Measurements from ENCODE around the gene CCDC158. TPM values are rescaled to one million over a fixed set of nuclear protein-coding genes. Genes with fewer than 3 reads are reported as not detected.
"Not testable (repeated sequence)": the region's sequence is repeated elsewhere in the genome, so short reads cannot be mapped to it uniquely, and the experiment has no call there.

The CCDC158 gene
- total and polyA plus RNA-seq, 7 experiments from 2014 or later: not detected

DNA sequence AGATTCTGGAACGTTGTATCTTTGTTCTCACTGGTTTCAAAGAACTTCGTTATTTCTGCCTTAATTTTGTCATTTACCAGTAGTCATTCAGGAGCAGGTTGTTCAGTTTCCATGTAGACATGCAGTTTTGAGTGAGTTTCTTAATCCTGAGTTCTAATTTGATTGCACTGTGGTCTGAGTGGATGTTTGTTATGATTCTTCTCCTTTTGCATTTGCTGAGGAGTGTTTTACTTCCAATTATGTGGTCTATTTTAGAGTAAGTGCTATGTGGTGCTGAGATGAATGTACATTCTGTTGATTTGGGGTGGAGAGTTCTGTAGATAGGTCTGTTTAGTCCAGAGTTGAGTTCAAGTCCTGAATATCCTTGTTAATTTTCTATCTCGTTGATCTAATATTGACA is 133.1 kb downstream of the CCDC158 start:
- H3K36me3 ChIP-seq (ENCODE audit: control insufficient read depth in 2 of 3, insufficient read depth in 3 of 3, low read length in 3 of 3); H3K4me3 Mint-ChIP-seq; intact Hi-C loops (cut with micrococcal nuclease); H3K4me3 ChIP-seq (ENCODE audit: low read length); POLR2A ChIA-PET; H3K27me3 ChIP-seq (ENCODE audit: control insufficient read depth in 2 of 2, insufficient read depth in 2 of 2, low read length in 2 of 2); ATAC-seq; H3K9me3 Mint-ChIP-seq; DNase-seq; H3K4me1 Mint-ChIP-seq; H3K27ac Mint-ChIP-seq; H3K9me3 ChIP-seq (ENCODE audit: control insufficient read depth in 2 of 3, low read length in 3 of 3); H3K4me1 ChIP-seq (ENCODE audit: control insufficient read depth in 2 of 2, insufficient read depth in 2 of 2, low read length in 2 of 2); H3K36me3 Mint-ChIP-seq; H3K27ac ChIP-seq (ENCODE audit: low read depth, low read length); CTCF ChIA-PET: not testable (repeated sequence)
- peaks cover 5 to 55% (median 9%) of the 10 kb centered on the region in 5 donors for H3K27me3 Mint-ChIP-seq

GRCh38 chr4:76283900-76284299 is 137.0 kb downstream of the CCDC158 start:
- CTCF ChIA-PET: interaction anchor here (0.6 kb wide), 1 partner anchor 81 kb away, joined by 3 read pairs; no protein-coding TSS in a partner anchor
- Histone ChIP-seq H3K27me3 (ENCODE audit: control insufficient read depth in 2 of 2, insufficient read depth in 2 of 2, low read length in 2 of 2) (no peaks in the 10 kb centered on the region), H3K27ac (ENCODE audit: low read depth, low read length) (no peak overlapping the region), H3K9me3 (ENCODE audit: control insufficient read depth in 2 of 3, low read length in 3 of 3) (no peaks in the 10 kb centered on the region), H3K36me3 (ENCODE audit: control insufficient read depth in 2 of 3, insufficient read depth in 3 of 3, low read length in 3 of 3) (no peaks in the 10 kb centered on the region), H3K4me1 (ENCODE audit: control insufficient read depth in 2 of 2, insufficient read depth in 2 of 2, low read length in 2 of 2) (no peaks in the 10 kb centered on the region), H3K4me3 (ENCODE audit: low read length) (no peak overlapping the region)
- DNase-seq: no peak
- ATAC-seq: no peak
- H3K4me1 Mint-ChIP-seq: peaks cover 0 to 2% (median 0%) of the 10 kb centered on the region in 7 donors
- no peak overlapping the region for H3K4me3 Mint-ChIP-seq
- no peak overlapping the region for H3K27ac Mint-ChIP-seq
- POLR2A ChIA-PET: no interaction called here
- H3K9me3 Mint-ChIP-seq: peaks cover 0 to 6% (median 0%) of the 10 kb centered on the region in 11 donors
- H3K27me3 Mint-ChIP-seq: peaks cover 0 to 41% (median 0%) of the 10 kb centered on the region in 5 donors
- intact Hi-C loops (cut with micrococcal nuclease): no loop called here
- H3K36me3 Mint-ChIP-seq: no peaks in the 10 kb centered on the region

- peaks cover 0 to 5% (median 0%) of the 10 kb centered on the region in 11 donors for H3K9me3 Mint-ChIP-seq
- ChIA-PET CTCF (no interaction called here), POLR2A (no interaction called here)
- H3K4me3 ChIP-seq (ENCODE audit: low read length): no peak overlapping the region
- intact Hi-C loops (cut with micrococcal nuclease): no loop called here
- H3K9me3 ChIP-seq (ENCODE audit: control insufficient read depth in 2 of 3, low read length in 3 of 3): no peaks in the 10 kb centered on the region
- H3K36me3 ChIP-seq (ENCODE audit: control insufficient read depth in 2 of 3, insufficient read depth in 3 of 3, low read length in 3 of 3): no peaks in the 10 kb centered on the region
- no peaks in the 10 kb centered on the region for H3K36me3 Mint-ChIP-seq
- H3K4me1 ChIP-seq (ENCODE audit: control insufficient read depth in 2 of 2, insufficient read depth in 2 of 2, low read length in 2 of 2): no peaks in the 10 kb centered on the region
- no peak for DNase-seq
- H3K27me3 ChIP-seq (ENCODE audit: control insufficient read depth in 2 of 2, insufficient read depth in 2 of 2, low read length in 2 of 2): no peaks in the 10 kb centered on the region
- no peak overlapping the region for H3K4me3 Mint-ChIP-seq
- H3K27ac ChIP-seq (ENCODE audit: low read depth, low read length): no peak overlapping the region
- peaks cover 0 to 2% (median 0%) of the 10 kb centered on the region in 7 donors for H3K4me1 Mint-ChIP-seq
- no peak overlapping the region for H3K27ac Mint-ChIP-seq
- peaks cover 0 to 39% (median 0%) of the 10 kb centered on the region in 5 donors for H3K27me3 Mint-ChIP-seq
- no peak for ATAC-seq
These were observed 137.8 kb downstream of the CCDC158 start for GRCh38 chr4:76282941-76283689.

GRCh38 chr4:76281594-76281993 is 139.3 kb downstream of the CCDC158 start:
- DNase-seq; H3K36me3 ChIP-seq (ENCODE audit: control insufficient read depth in 2 of 3, insufficient read depth in 3 of 3, low read length in 3 of 3); H3K4me1 Mint-ChIP-seq; H3K9me3 ChIP-seq (ENCODE audit: control insufficient read depth in 2 of 3, low read length in 3 of 3); H3K27ac Mint-ChIP-seq; ATAC-seq; H3K4me1 ChIP-seq (ENCODE audit: control insufficient read depth in 2 of 2, insufficient read depth in 2 of 2, low read length in 2 of 2); H3K4me3 ChIP-seq (ENCODE audit: low read length); H3K36me3 Mint-ChIP-seq; POLR2A ChIA-PET; H3K9me3 Mint-ChIP-seq; H3K4me3 Mint-ChIP-seq; H3K27me3 ChIP-seq (ENCODE audit: control insufficient read depth in 2 of 2, insufficient read depth in 2 of 2, low read length in 2 of 2); H3K27ac ChIP-seq (ENCODE audit: low read depth, low read length); intact Hi-C loops (cut with micrococcal nuclease): not testable (repeated sequence)
- CTCF ChIA-PET: interaction anchor here (0.8 kb wide), 1 partner anchor 98 kb away, joined by 4 read pairs; no protein-coding TSS in a partner anchor
- peaks cover 0 to 25% (median 5%) of the 10 kb centered on the region in 5 donors for H3K27me3 Mint-ChIP-seq

GRCh38 chr4:76280488-76281441 is 140.2 kb downstream of the CCDC158 start:
- intact Hi-C loops (cut with micrococcal nuclease): no loop called here
- ChIA-PET POLR2A (no interaction called here), CTCF (interaction anchor here (0.7 to 3.2 kb wide), 4 partner anchors 97 to 285 kb away, joined by 3 to 20 read pairs (median 4); no protein-coding TSS in a partner anchor)
- H3K4me1 ChIP-seq (ENCODE audit: control insufficient read depth in 2 of 2, insufficient read depth in 2 of 2, low read length in 2 of 2): no peaks in the 10 kb centered on the region
- no peak overlapping the region for H3K4me3 Mint-ChIP-seq
- no peak overlapping the region for H3K4me3 ChIP-seq (ENCODE audit: low read length)
- DNase-seq (no peak), ATAC-seq (no peak)
- no peaks in the 10 kb centered on the region for H3K36me3 ChIP-seq (ENCODE audit: control insufficient read depth in 2 of 3, insufficient read depth in 3 of 3, low read length in 3 of 3)
- H3K27me3 ChIP-seq (ENCODE audit: control insufficient read depth in 2 of 2, insufficient read depth in 2 of 2, low read length in 2 of 2): no peaks in the 10 kb centered on the region
- peaks cover 5 to 23% (median 12%) of the 10 kb centered on the region in 5 donors for H3K27me3 Mint-ChIP-seq
- peaks cover 0 to 3% (median 0%) of the 10 kb centered on the region in 7 donors for H3K4me1 Mint-ChIP-seq
- no peak overlapping the region for H3K27ac ChIP-seq (ENCODE audit: low read depth, low read length)
- H3K9me3 Mint-ChIP-seq: peaks cover 0 to 2% (median 0%) of the 10 kb centered on the region in 11 donors
- H3K9me3 ChIP-seq (ENCODE audit: control insufficient read depth in 2 of 3, low read length in 3 of 3): no peaks in the 10 kb centered on the region
- H3K27ac Mint-ChIP-seq: peak overlapping the region in 1 of 9 donors; percentile 11
- no peaks in the 10 kb centered on the region for H3K36me3 Mint-ChIP-seq

DNA sequence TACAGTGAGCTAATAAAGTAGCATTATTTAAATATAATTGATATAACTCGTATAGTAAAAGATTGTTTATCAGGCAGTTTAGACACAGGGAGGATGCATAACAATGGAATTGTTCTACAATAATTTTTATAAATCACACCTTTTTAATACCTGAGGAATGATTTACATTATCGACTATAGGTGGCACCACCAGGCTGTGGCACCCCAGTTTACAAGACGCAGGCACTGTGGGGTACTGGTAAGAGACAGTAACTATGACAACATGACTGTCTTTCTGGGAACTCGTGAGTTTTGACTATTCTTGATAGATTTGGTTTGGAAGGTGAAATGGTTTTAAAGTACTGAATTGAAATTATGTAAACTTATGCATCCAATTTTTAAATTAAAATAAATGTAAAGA is 141.5 kb downstream of the CCDC158 start:
- Histone ChIP-seq H3K4me3 (ENCODE audit: low read length) (no peak overlapping the region), H3K36me3 (ENCODE audit: control insufficient read depth in 2 of 3, insufficient read depth in 3 of 3, low read length in 3 of 3) (no peaks in the 10 kb centered on the region), H3K4me1 (ENCODE audit: control insufficient read depth in 2 of 2, insufficient read depth in 2 of 2, low read length in 2 of 2) (no peaks in the 10 kb centered on the region), H3K9me3 (ENCODE audit: control insufficient read depth in 2 of 3, low read length in 3 of 3) (no peaks in the 10 kb centered on the region), H3K27ac (ENCODE audit: low read depth, low read length) (no peak overlapping the region), H3K27me3 (ENCODE audit: control insufficient read depth in 2 of 2, insufficient read depth in 2 of 2, low read length in 2 of 2) (no peaks in the 10 kb centered on the region)
- Mint-ChIP-seq H3K9me3 (no peaks in the 10 kb centered on the region), H3K4me3 (no peak overlapping the region), H3K36me3 (no peaks in the 10 kb centered on the region), H3K27ac (no peak overlapping the region), H3K4me1 (peaks cover 0 to 5% (median 0%) of the 10 kb centered on the region in 7 donors), H3K27me3 (peaks cover 12 to 27% (median 19%) of the 10 kb centered on the region in 5 donors)
- CTCF ChIA-PET: interaction anchor here (0.9 to 3.2 kb wide), 3 partner anchors 98 to 222 kb away, joined by 3 to 20 read pairs (median 3); no protein-coding TSS in a partner anchor
- POLR2A ChIA-PET: no interaction called here
- intact Hi-C loops (cut with micrococcal nuclease): loop anchor here (1.0 to 5.0 kb wide), 2 partner anchors 99 to 228 kb away; no protein-coding TSS in a partner anchor
- DNase-seq: peak in 4 of 9 donors; percentile 14 to 46 (median 34)
- peak; percentile 63 for ATAC-seq
